ENCODE measurements around the gene ADGRD2. TPM values are rescaled to one million over a fixed set of nuclear protein-coding genes. Genes with fewer than 3 reads are reported as not detected.
"Not testable (repeated sequence)": the region's sequence is repeated elsewhere in the genome, so short reads cannot be mapped to it uniquely, and the experiment has no call there.

ADGRD2 gene
- total RNA-seq, 4 donors from 2014 or later = not detected

GRCh38 chr9:124415852-124416484, 34.3 kb upstream of the ADGRD2 start:
- no peak for TF ChIP-seq POLR2A (IDR thresholded peaks at IDR 0.05)
- TF ChIP-seq CTCF (IDR thresholded peaks at IDR 0.05) = no peak
- 79% methylated on average over 17 of the region's 17 CpGs for WGBS, 2 donors
- H3K36me3 ChIP-seq = peaks cover 25 to 26% of the 10 kb centered on the region in 2 donors
- intact Hi-C loops (cut with DNase I) = loop anchor here (10.0 kb wide), 1 partner anchor 299 kb away; no protein-coding TSS in a partner anchor
- DNase-seq = no peak
- no peaks in the 10 kb centered on the region for H3K27me3 ChIP-seq
- H3K27ac ChIP-seq = no peak overlapping the region
- H3K9me3 ChIP-seq = no peaks in the 10 kb centered on the region
- H3K4me1 ChIP-seq = peaks cover 10 to 17% of the 10 kb centered on the region in 2 donors
- no peak overlapping the region for H3K4me3 ChIP-seq (replicated peaks in 1 of 3)

DNA sequence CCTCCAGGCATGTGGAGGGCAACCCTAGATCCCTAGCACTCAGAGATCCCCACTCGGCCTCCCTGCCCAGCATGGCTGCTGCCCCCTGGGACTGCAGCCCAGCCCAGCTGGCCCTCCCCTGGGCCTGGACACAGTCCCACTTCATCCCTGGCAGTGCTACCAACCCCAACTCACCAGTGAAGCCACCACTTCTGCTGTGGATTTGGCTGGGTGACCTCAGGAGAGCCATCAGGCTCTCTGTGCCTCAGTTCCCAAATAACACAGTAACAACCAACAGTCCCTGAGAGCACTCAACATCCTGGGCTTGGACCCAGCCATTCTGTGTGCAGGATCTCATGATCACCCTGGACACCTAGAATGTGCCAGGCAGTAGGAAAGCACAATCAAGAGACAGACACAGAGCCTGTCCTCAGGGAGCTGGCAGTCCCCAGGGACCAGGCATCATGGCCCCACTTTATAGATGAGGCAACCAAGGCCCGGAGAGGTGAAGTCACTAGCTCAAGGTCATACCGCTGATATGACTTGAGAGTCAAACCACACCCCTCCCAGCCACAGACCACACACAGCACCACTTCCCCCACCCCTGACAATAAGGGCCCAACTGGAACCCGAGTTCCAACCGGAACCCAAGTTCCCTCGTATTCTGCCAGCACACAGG, 30.3 kb upstream of the ADGRD2 start:
- DNase-seq = no peak
- intact Hi-C loops (cut with DNase I) = loop anchor here (10.0 kb wide), 1 partner anchor 295 kb away; no protein-coding TSS in a partner anchor
- H3K9me3 ChIP-seq = no peaks in the 10 kb centered on the region
- no peak for TF ChIP-seq POLR2A (IDR thresholded peaks at IDR 0.05)
- no peak for TF ChIP-seq CTCF (IDR thresholded peaks at IDR 0.05)
- peaks cover 0 to 8% of the 10 kb centered on the region in 2 donors for H3K4me1 ChIP-seq
- WGBS, 2 donors = 71 to 85% methylated on average over 5 of the region's 6 CpGs
- no peaks in the 10 kb centered on the region for H3K27me3 ChIP-seq
- no peaks in the 10 kb centered on the region for H3K36me3 ChIP-seq
- H3K4me3 ChIP-seq (replicated peaks in 1 of 3) = no peak overlapping the region
- H3K27ac ChIP-seq = no peak overlapping the region

- no peak for DNase-seq
- H3K36me3 ChIP-seq = no peaks in the 10 kb centered on the region
- H3K27me3 ChIP-seq = no peaks in the 10 kb centered on the region
- no peaks in the 10 kb centered on the region for H3K9me3 ChIP-seq
- H3K4me1 ChIP-seq = peaks cover 0 to 8% of the 10 kb centered on the region in 2 donors
- TF ChIP-seq POLR2A (IDR thresholded peaks at IDR 0.05) (no peak), CTCF (IDR thresholded peaks at IDR 0.05) (no peak)
- H3K4me3 ChIP-seq (replicated peaks in 1 of 3) = no peak overlapping the region
- intact Hi-C loops (cut with DNase I) = no loop called here
- 71 to 79% methylated on average over 6 to 7 of the region's 7 CpGs for WGBS, 2 donors
- no peak overlapping the region for H3K27ac ChIP-seq
These were observed 29.2 kb upstream of the ADGRD2 start for GRCh38 chr9:124420991-124421543.

- no peaks in the 10 kb centered on the region for H3K27me3 ChIP-seq
- whole genome bisulfite sequencing, 2 donors = 76 to 84% methylated on average over 5 of the region's 5 CpGs
- DNase-seq = no peak
- no peak for TF ChIP-seq POLR2A (IDR thresholded peaks at IDR 0.05)
- no peak for TF ChIP-seq CTCF (IDR thresholded peaks at IDR 0.05)
- H3K4me1 ChIP-seq = peaks cover 0 to 8% of the 10 kb centered on the region in 2 donors
- intact Hi-C loops (cut with DNase I) = no loop called here
- no peaks in the 10 kb centered on the region for H3K9me3 ChIP-seq
- H3K27ac ChIP-seq = no peak overlapping the region
- H3K4me3 ChIP-seq (replicated peaks in 1 of 3) = no peak overlapping the region
- no peaks in the 10 kb centered on the region for H3K36me3 ChIP-seq
These were observed 27.1 kb upstream of the ADGRD2 start for GRCh38 chr9:124423155-124423554.

GRCh38 chr9:124423591-124423990, 26.7 kb upstream of the ADGRD2 start:
- H3K27ac ChIP-seq = no peak overlapping the region
- no peak for DNase-seq
- H3K27me3 ChIP-seq = no peaks in the 10 kb centered on the region
- H3K36me3 ChIP-seq = no peaks in the 10 kb centered on the region
- no peaks in the 10 kb centered on the region for H3K9me3 ChIP-seq
- WGBS, 2 donors = 48 to 51% methylated on average over 11 of the region's 11 CpGs
- TF ChIP-seq CTCF (IDR thresholded peaks at IDR 0.05) (no peak), POLR2A (IDR thresholded peaks at IDR 0.05) (no peak)
- H3K4me3 ChIP-seq (replicated peaks in 1 of 3) = no peak overlapping the region
- intact Hi-C loops (cut with DNase I) = no loop called here
- H3K4me1 ChIP-seq = peaks cover 0 to 8% of the 10 kb centered on the region in 2 donors

DNA sequence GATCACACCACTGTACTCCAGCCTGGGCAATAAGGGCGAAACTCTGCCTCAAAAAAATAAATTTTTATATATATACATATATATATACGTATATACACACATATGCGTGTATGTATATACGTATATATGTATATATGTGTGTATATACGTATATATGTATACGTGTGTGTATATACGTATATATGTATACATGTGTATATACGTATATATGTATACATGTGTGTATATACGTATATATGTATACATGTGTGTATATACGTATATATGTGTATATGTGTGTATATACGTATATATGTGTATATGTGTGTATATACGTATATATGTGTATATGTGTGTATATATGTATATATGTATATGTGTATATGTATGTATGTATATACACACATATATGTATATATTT, 24.5 kb upstream of the ADGRD2 start:
- intact Hi-C loops (cut with DNase I); H3K27ac ChIP-seq; H3K9me3 ChIP-seq; H3K4me3 ChIP-seq (replicated peaks in 1 of 3); H3K36me3 ChIP-seq; DNase-seq; H3K4me1 ChIP-seq; H3K27me3 ChIP-seq: not testable (repeated sequence)
- whole genome bisulfite sequencing, 2 donors = 87 to 88% methylated on average over 12 of the region's 12 CpGs

Data from thyroid gland (tissue), 4 donors.